GM18507 (cell line): ENCODE measurements around the gene MRPL53.
A peak's percentile ranks its signal among the peaks of the same experiment; 100 is the strongest.
"Not testable (repeated sequence)": the region's sequence is repeated elsewhere in the genome, so short reads cannot be mapped to it uniquely, and the experiment has no call there.

Experiments
- DNase-seq: peaks from one replicate; pipeline ENCODE4 v3.0.0; 2011; ENCODE audit warnings: low read depth; ENCODE audit not compliant: insufficient read length; ENCODE audit errors: extremely low spot score
- FAIRE-seq: peaks from 2 replicates; lab custom pipeline; 2011; peaks lifted over from hg19 to GRCh38; lab: Jason Lieb, UNC

MRPL53 gene

GRCh38 chr2:74486141-74486540 lies 13.7 kb upstream of the MRPL53 start:
- DNase-seq (no peak), FAIRE-seq (no peak)

DNA sequence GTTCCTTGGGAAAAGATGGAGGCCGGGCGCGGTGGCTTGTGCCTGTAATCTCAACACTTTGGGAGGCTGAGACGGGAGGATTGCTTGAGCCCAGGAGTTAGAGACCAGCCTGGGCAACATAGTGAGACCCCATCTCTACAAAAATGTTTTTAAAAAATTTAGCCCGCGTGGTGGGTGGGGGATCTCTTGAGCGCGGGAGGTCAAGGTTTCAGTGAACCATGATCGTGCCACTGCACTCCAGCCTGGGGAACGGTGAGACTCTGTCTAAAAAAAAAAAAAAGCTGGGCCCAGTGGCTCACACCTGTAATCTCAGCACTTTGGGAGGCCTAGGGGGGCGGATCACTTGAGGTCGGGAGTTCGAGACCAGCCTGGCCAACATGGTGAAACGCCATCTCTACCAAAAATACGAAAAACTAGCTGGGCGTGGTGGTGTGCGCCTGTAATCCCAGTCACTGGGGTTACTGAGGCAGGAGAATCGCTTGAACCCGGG lies 11.2 kb upstream of the MRPL53 start:
- DNase-seq, FAIRE-seq: not testable (repeated sequence)

DNA sequence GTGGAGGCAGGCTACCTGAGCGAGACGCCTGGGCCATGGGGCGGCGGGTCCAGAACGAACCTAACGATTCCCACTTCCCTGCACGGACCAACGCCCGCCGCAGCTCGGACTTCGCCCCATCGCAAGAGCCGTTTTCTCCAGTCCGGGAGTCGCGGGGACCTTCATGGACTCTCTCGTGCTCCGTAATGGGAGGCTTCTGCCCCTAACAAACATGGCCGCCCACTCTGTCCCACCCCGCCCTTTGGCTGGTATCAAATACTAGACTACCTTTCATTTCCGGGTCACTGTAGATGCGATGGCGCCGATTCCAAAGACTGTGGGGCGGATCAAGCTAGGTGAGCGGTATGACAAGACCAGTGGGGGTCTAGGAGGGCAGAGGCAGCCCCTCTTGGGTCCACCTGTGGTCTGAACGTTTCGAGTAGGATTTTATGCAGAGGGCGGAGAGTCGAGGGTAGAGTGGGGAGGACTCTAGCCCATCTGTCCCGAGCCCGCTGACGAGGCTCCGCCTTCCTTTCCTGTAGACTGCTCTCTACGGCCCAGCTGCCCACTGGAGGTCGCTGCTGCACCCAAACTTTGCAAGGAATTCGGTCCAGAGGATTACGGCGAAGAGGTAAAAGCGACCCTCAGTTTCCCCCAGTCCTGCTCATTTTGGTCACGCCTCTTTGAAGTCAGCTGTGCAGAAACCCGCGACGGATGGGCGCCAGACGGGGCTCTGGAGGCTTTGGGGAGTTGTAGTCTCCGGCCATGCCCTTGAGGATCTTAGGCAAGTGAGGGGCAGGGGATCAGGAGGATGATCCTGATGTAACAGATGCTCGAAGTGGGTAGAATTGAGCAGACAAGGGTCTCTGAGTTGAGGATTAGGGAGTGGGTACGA lies 10.6 kb upstream of the MRPL53 start, which contains the start of the genes CCDC142 and TTC31:
Gene CCDC142 (minus strand): TSS at position 198 of the 874 bp plus-strand sequence. CDS start 161 bp downstream, at position 37.
Gene TTC31 (plus strand): TSS at position 281 of the 874 bp plus-strand sequence. CDS start 15 bp downstream, at position 296.
- peak; percentile 83 for DNase-seq

GRCh38 chr2:74481961-74482800 lies 9.7 kb upstream of the MRPL53 start:
- FAIRE-seq (no peak), DNase-seq (no peak)

More for the DNA sequence above, 10.6 kb upstream of the MRPL53 start, which contains the start of the genes CCDC142 and TTC31:
- FAIRE-seq = peak; percentile 96

DNA sequence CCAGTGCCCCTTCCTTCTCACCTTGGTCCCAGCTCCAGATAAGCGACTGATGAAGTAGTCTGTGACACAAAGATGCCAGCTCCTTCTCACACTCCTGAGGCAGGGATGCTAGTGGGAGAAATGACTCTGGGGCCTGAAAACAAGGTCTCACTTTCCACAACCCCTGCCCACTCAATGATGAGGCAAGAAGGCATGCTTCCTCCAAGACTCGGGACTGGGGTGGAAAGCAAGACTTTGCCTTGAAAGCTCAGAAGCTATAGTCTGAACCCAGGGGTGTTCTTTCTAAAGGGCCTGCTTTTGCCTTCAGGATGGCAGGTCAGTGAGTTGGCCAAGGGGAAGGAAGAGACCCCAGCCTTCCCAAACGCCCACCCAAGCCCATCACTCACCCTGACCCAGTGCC lies 9.0 kb upstream of the MRPL53 start:
- FAIRE-seq (no peak), DNase-seq (no peak)

- FAIRE-seq = no peak
- no peak for DNase-seq
Observed at GRCh38 chr2:74474899-74475298, 2.4 kb upstream of the MRPL53 start.

DNA sequence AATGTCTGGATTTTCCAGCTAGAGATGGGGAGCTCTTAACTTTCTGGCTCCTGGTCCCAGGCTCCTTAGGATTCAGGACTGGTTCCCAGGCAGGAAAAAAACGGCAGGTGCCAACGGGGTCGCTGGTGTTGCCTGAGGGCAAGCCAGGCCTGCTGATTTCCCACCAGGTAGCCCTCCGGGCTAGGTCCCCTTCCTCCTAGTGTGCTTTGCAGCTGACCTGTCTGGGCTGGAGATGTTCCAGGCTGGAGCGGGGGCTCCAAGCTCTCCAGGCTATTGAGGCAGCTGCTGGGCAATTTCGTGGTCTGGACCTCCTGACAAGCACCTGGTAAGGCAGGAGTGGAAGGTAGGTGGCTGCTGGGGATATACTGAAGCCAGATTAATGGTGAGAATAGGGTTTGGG lies 2.0 kb upstream of the MRPL53 start:
- FAIRE-seq = no peak
- DNase-seq = no peak

GRCh38 chr2:74472945-74473258 lies 422 bp upstream of the MRPL53 start:
- FAIRE-seq (no peak), DNase-seq (no peak)

DNA sequence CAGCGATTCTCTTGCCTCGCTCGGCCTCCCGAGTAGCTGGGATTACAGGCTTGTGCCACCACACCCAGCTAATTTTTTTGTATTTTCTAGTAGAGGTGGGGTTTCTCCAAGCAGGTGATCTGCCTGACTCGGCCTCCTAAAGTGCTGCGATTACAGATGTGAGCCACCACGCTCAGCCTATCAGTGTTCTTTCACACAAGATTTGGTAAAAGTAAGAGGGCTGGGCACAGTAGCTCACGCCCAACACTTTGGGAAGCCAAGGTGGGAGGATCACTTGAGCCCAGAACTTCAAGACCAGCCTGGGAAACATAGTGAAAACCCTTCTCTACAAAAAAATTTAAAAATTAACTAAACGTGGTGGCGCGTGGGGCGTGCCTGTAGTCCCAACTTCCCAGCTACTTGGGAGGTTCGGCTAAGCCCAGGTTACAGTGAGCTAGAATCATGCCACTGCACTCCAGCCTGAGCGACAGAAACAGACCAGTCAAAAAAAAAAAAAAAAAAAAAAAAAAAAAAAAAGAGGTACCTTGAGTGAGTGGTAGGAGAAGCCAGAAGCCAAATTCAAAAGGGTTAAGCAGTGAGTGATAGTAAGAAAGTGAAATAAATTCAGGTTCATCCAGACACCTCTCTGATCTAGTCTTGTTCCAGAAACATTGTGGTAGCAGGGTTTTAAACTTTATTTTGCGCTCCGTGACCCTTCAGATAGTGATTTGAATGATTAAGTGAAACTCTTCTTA lies 981 bp downstream of the MRPL53 start:
- FAIRE-seq (no peak), DNase-seq (no peak)

DNA sequence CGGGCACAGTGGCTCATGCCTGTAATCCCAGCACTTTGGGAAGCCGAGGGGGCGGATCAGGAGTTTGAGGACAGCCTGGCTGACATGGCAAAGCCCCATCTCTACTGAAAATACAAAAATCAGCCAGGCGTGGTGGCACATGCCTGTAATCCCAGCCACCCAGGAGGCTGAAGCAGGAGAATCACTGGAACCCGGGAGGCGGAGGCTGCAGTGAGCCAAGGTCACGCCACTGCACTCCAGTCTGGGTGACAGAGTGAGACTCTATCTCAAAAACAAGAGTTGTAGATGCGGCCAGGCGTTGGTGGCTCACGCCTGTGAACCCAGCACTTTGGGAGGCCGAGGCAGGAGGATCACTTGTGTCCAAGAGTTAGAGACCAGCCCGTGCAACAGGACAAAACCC lies 1.7 kb downstream of the MRPL53 start:
- not testable (repeated sequence) for FAIRE-seq, DNase-seq

- no peak for DNase-seq
- FAIRE-seq = no peak
Observed at GRCh38 chr2:74464406-74464805, 8.1 kb downstream of the MRPL53 start.

DNA sequence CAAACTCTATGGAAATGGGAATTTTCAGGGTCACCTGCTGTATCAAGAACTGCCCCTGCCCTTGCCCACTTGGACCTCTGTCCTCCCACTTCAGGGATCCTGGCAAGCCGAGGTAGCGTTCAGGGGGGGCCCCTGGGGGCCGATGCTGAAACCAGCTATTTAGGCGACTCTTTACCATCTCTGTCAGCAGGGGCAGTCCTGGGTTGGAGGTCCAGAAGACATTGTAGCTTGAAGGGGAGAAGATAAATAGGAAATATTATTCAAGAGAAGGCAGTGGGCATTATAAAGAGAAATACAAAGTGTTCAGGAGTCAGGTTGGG lies 9.7 kb downstream of the MRPL53 start:
- no peak for DNase-seq
- FAIRE-seq = no peak

GRCh38 chr2:74462054-74462785 lies 10.3 kb downstream of the MRPL53 start:
- no peak for FAIRE-seq
- no peak for DNase-seq

DNA sequence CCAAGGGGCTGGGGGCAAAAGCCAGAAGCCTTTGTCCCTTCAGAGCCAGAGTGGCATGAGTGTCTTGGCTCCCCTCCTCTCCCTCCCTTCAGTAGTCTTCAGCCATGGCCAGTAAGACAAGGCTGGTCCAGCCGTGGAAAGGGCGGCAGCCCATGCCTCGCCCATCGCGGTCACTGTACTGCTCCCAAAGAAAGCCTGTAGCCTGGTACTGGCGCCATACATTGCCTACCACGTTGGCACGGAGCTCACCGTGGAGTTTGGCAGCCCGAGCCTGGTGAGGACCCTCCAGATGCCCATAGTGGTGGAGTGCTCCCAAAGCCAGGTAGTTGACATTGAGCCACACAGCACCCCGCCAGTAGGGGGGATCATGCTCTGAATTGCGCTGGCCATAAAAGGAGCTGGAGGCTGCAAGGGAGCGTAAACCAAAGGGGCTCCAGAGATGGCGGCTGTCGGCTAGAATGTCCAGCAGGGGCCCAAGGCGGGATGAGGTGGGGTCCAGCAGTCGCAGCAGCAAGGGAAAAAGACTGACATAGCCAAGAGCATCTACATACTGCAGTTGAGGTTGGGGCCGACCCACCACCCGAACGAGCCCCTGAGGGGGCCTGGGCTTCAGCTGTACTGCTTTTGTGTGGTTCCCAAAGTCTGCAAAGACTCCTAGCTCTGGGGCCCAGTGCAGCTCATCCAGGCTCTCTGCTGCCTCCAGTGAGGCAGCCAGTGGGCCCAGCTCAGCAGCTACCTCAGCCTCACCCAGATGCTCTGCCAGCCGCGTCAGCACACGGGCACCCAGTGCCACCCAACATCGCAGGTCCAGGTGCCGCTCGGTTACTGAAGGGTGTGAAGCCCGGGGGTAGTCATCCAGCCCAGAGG lies 11.1 kb downstream of the MRPL53 start:
- DNase-seq (no peak), FAIRE-seq (no peak)

- FAIRE-seq = not testable (repeated sequence)
Observed at GRCh38 chr2:74460187-74460586, 12.3 kb downstream of the MRPL53 start.

DNA sequence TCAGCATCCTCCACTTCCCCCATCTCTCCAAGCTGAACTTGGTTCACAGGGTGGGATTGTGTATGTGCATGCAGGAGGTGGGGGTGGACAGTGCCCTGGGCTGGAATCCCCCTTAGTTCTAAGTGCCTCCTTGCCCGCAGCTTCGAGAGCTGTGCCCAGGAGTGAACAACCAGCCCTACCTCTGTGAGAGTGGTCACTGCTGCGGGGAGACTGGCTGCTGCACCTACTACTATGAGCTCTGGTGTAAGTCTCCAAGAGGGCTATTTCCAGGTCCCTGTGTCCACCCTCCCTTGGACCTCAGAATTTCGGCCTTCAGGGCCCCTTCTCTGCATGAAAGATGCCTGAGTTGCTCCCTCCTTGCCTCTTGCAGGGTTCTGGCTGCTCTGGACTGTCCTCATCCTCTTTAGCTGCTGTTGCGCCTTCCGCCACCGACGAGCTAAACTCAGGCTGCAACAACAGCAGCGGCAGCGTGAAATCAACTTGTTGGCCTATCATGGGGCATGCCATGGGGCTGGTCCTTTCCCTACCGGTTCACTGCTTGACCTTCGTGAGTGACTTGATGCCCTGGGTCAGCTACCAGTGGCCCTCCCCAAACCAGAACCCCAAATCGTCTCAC lies 12.9 kb downstream of the MRPL53 start:
- not testable (repeated sequence) for FAIRE-seq, DNase-seq

More at GRCh38 chr2:74460187-74460586, 12.3 kb downstream of the MRPL53 start:
- not testable (repeated sequence) for DNase-seq

DNA sequence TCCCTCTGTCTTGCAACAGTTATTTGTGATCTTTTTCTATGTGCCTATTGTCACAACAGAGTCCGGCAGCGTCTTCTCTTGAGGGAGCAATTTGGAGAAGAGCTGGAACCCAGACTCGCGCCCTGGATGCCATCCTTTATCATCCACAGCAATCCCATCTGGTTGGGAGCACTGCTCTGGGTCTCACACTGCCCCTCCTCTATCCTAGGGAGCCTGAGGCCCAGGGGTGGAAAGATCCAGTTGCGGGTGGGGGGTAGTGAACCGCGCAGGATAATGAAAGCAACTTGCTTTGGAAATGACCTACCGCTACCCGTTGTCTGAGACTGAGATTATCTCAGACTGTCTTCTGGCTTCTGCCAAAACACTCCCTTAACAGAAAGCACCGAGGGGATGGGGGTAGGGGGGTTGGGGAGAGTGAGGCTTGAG lies 13.5 kb downstream of the MRPL53 start:
- FAIRE-seq = no peak
- DNase-seq = no peak
